GM12878 (cell line): ENCODE results near the gene OR7G3. TPM values are rescaled to one million over a fixed set of nuclear protein-coding genes. Genes with fewer than 3 reads are reported as not detected.

Experiments
- ATAC-seq: fragments of 200-7000 bp; cut with Tn5 transposase; 3 replicates; pipeline ENCODE4 v1.9.1; 2020; ENCODE audit warnings: mild to moderate bottlenecking, moderate library complexity
- BruUV-seq: library from RNA; stranded (reverse); fragments of 400-500 nt; replicated peaks from 2 replicates; lab custom pipeline; 2021; lab: Mats Ljungman, UMichigan
- CTCF ChIA-PET: fragments of 300-600 bp; sonication (Branson Sonifier 250); formaldehyde crosslinking; extraction: SDS; loops from one replicate; lab custom pipeline; 2021; ENCODE audit warnings: inconsistent platforms; lab: Yijun Ruan, JAX
- POLR2A ChIA-PET: fragments of 350-600 bp; formaldehyde crosslinking; extraction: SDS; loops from one replicate; lab custom pipeline; 2021; ENCODE audit warnings: inconsistent platforms; lab: Charles Lee
- RAD21 ChIA-PET: fragments of 300-600 bp; sonication (Branson Sonifier 250); formaldehyde crosslinking; loops from one replicate; lab custom pipeline; 2023; ENCODE audit warnings: antibody characterized with exemption; ENCODE audit not compliant: unreplicated experiment; lab: Charles Lee
- SMC1A ChIA-PET: fragments of 300-600 bp; sonication (Branson Sonifier 250); formaldehyde crosslinking; loops from one replicate; lab custom pipeline; 2023; ENCODE audit not compliant: unreplicated experiment, uncharacterized antibody; lab: Charles Lee
- DNase-seq: peaks from one replicate; pipeline ENCODE4 v3.0.0-alpha.2; 2011; ENCODE audit warnings: low read depth, low spot score
- FAIRE-seq: peaks from 3 replicates; lab custom pipeline; 2011; peaks lifted over from hg19 to GRCh38; lab: Jason Lieb, UNC
- H2AFZ ChIP-seq: 2 replicates; pipeline ENCODE4 v1.6.0; 2011; ENCODE audit warnings: low read depth, low read length, control low read depth; ENCODE audit not compliant: control insufficient read depth
- H3K27ac ChIP-seq: 2 replicates; pipeline ENCODE4 v1.5.1; 2011; ENCODE audit warnings: control low read depth; ENCODE audit not compliant: control insufficient read depth, insufficient read depth
- H3K27me3 ChIP-seq, 2 experiments: replicated peaks in 1 of 2; 2 replicates each; pipeline versions ENCODE4 v1.6.0 to v1.6.1; 2011; ENCODE audit warnings: low read length in 1 of 2; ENCODE audit not compliant: control insufficient read depth in 2 of 2, insufficient read depth in 2 of 2
- H3K36me3 ChIP-seq, 2 experiments: 2 replicates each; pipeline ENCODE4 v1.5.1; 2011; ENCODE audit warnings: low read length in 1 of 2; ENCODE audit not compliant: control insufficient read depth in 2 of 2, insufficient read depth in 2 of 2
- H3K4me1 ChIP-seq: 2 replicates; pipeline ENCODE4 v1.6.1; 2011; ENCODE audit warnings: mild to moderate bottlenecking, low read length, moderate library complexity, mixed read lengths; ENCODE audit not compliant: control insufficient read depth, insufficient read depth
- H3K4me2 ChIP-seq: 2 replicates; pipeline ENCODE4 v1.6.0; 2011; ENCODE audit warnings: control low read depth; ENCODE audit not compliant: control insufficient read depth, insufficient read depth
- H3K4me3 ChIP-seq: fragments of 200-600 bp; sonication (generic); 2 replicates; pipeline ENCODE4 v1.5.1; 2016
- H3K79me2 ChIP-seq: 2 replicates; pipeline ENCODE4 v1.6.0; 2011; ENCODE audit warnings: low read length; ENCODE audit not compliant: control insufficient read depth, insufficient read depth
- H3K9ac ChIP-seq: 2 replicates; pipeline ENCODE4 v1.8.0; 2011; ENCODE audit warnings: low read length, control low read depth, mixed read lengths; ENCODE audit not compliant: control insufficient read depth, insufficient read depth
- H3K9me3 ChIP-seq: replicated peaks from 3 replicates; pipeline ENCODE4 v1.5.1; 2011; ENCODE audit warnings: mild to moderate bottlenecking, low read length; ENCODE audit not compliant: control insufficient read depth, insufficient read depth
- H4K20me1 ChIP-seq: 2 replicates; pipeline ENCODE4 v1.6.0; 2011; ENCODE audit not compliant: control insufficient read depth, insufficient read depth
- EGR1 ChIP-seq, 2 experiments: IDR thresholded peaks; 1 replicate in 1 of 2; 2 replicates in 1 of 2; pipeline ENCODE4 v1.6.1; 2011 to 2012; ENCODE audit warnings: low read depth in 2 of 2, low read length in 2 of 2, borderline replicate concordance in 1 of 2, mild to moderate bottlenecking in 1 of 2, moderate library complexity in 1 of 2
- FOXM1 ChIP-seq: IDR thresholded peaks from 2 replicates; pipeline ENCODE4 v1.6.1; 2012; ENCODE audit warnings: low read depth, mild to moderate bottlenecking, inconsistent platforms, low read length, moderate library complexity
- GABPA ChIP-seq: IDR thresholded peaks from 2 replicates; pipeline ENCODE4 v1.6.1; 2014; ENCODE audit warnings: antibody characterized with exemption, low read depth, mild to moderate bottlenecking, inconsistent platforms
- GATAD2B ChIP-seq: fragments of 450-650 bp; conservative IDR thresholded peaks from 2 replicates; pipeline ENCODE4 v1.6.1; 2017; ENCODE audit warnings: low read depth, mild to moderate bottlenecking, moderate library complexity
- IRF4 ChIP-seq: IDR thresholded peaks from 2 replicates; pipeline ENCODE4 v1.6.1; 2011; ENCODE audit warnings: low read depth, low read length
- KAT2A ChIP-seq: conservative IDR thresholded peaks from 2 replicates; pipeline ENCODE4 v1.6.1; 2011; ENCODE audit warnings: low read depth, low read length; ENCODE audit not compliant: control insufficient read depth
- LARP7 ChIP-seq: fragments of 450-650 bp; IDR thresholded peaks from 2 replicates; pipeline ENCODE4 v1.6.1; 2017; ENCODE audit warnings: mild to moderate bottlenecking
- NFXL1 ChIP-seq: fragments of 450-650 bp; IDR thresholded peaks from 2 replicates; pipeline ENCODE4 v1.6.1; 2017; ENCODE audit warnings: antibody characterized with exemption, mild to moderate bottlenecking, borderline replicate concordance
- NR2C1 ChIP-seq: fragments of 450-650 bp; IDR thresholded peaks from 2 replicates; pipeline ENCODE4 v1.6.1; 2017; ENCODE audit warnings: antibody characterized with exemption, mild to moderate bottlenecking, moderate library complexity
- NRF1 ChIP-seq: conservative IDR thresholded peaks from 2 replicates; pipeline ENCODE4 v1.6.1; 2011; ENCODE audit warnings: mild to moderate bottlenecking, low read depth, low read length, improper control_type of control experiment
- POU2F2 ChIP-seq: IDR thresholded peaks from 3 replicates; pipeline ENCODE4 v1.6.1; 2011; ENCODE audit warnings: low read depth, mild to moderate bottlenecking, low read length, borderline replicate concordance
- RELA ChIP-seq: fragments of 450-650 bp; IDR thresholded peaks from 2 replicates; pipeline ENCODE4 v1.8.0; 2014; ENCODE audit warnings: borderline replicate concordance; ENCODE audit not compliant: partially characterized antibody
- SMARCA5 ChIP-seq: fragments of 450-650 bp; IDR thresholded peaks from 2 replicates; pipeline ENCODE4 v1.6.1; 2017; ENCODE audit warnings: mild to moderate bottlenecking
- WRNIP1 ChIP-seq: IDR thresholded peaks from 2 replicates; pipeline ENCODE4 v1.6.1; 2011; ENCODE audit warnings: low read depth, low read length, improper control_type of control experiment, borderline replicate concordance
- ZZZ3 ChIP-seq: IDR thresholded peaks from 2 replicates; pipeline ENCODE4 v1.6.1; 2011; ENCODE audit warnings: low read depth; ENCODE audit not compliant: control insufficient read depth, insufficient read length
- WGBS: methylation state at CpG from one replicate; pipeline ENCODE4 v1.1.6; 2016; ENCODE audit warnings: low lambda C conversion rate; ENCODE audit not compliant: insufficient replicate concordance, insufficient coverage; ENCODE audit errors: missing lambda C conversion rate; 5-methylcytosine and 5-hydroxymethylcytosine counted together
- in situ Hi-C: fragments of 300-500 bp; cut with MboI; formaldehyde crosslinking; loops from 9 replicates; pipeline ENCODE4 v1.14.3; 2018; ENCODE audit warnings: mixed read lengths
- intact Hi-C: fragments of 100-400 bp; cut with micrococcal nuclease; formaldehyde crosslinking; loops from one replicate; pipeline ENCODE4 v1.14.2; 2022; ENCODE audit not compliant: unreplicated experiment
- polyA plus RNA-seq, 11 experiments: library from polyadenylated mRNA; depleted of rRNA in 4 of 11; unstranded in 6 of 11; stranded (reverse) in 5 of 11; fragments of >200 nt; fragmentation: Nextera tagmentation in 4 of 11; fragmentation: Illumina TruSeq in 1 of 11; extraction: Ambion mirVana in 4 of 11; extraction: Trizol in 1 of 11; gene quantifications; 1 replicate in 1 of 11; 2 replicates in 10 of 11; pipeline versions ENCODE4 v1.2.1 to v1.2.3, GENCODE V29; 2011 to 2016; ENCODE audit warnings: inconsistent platforms in 2 of 11, missing spikeins in 2 of 11, low read depth in 1 of 11
- total RNA-seq, 4 experiments: library from RNA; depleted of rRNA in 3 of 4; stranded (reverse); fragments of >200 nt in 3 of 4; fragmentation: Illumina TruSeq in 1 of 4; extraction: Trizol in 1 of 4; gene quantifications; 2 replicates each; pipeline versions ENCODE4 v1.2.1 to v1.2.3, GENCODE V29; 2013 to 2021
- TF ChIP-seq, protein P1 (sequence below): fragments of 150-350 bp; IDR thresholded peaks from 2 replicates; pipeline ENCODE4 v1.6.1; 2014; ENCODE audit warnings: mild to moderate bottlenecking, low read depth, low read length
- TF ChIP-seq, protein P2 (sequence below): IDR thresholded peaks from 2 replicates; pipeline ENCODE4 v1.6.1; 2011; ENCODE audit warnings: low read depth, mild to moderate bottlenecking, low read length, moderate library complexity, borderline replicate concordance; ENCODE audit errors: extremely low read depth
- TF ChIP-seq, protein P3 (sequence below): fragments of 450-650 bp; IDR thresholded peaks from 2 replicates; pipeline ENCODE4 v1.6.1; 2016; ENCODE audit warnings: mild to moderate bottlenecking

OR7G3 gene
- total and polyA plus RNA-seq, 10 of the 15 experiments (the other 5 are each of a cell fraction or from before 2014, with no cell fraction given) = not detected

GRCh38 chr19:9150650-9151049 lies 23.9 kb upstream of the OR7G3 start:
- FAIRE-seq = no peak
- WGBS = 95% methylated on average over 5 of the region's 5 CpGs
- TF ChIP-seq FOXM1 = no peak
- TF ChIP-seq GATAD2B = no peak
- no peak for TF ChIP-seq POU2F2
- no peak for TF ChIP-seq NR2C1
- TF ChIP-seq IRF4 = no peak
- TF ChIP-seq GABPA = no peak
- TF ChIP-seq NRF1 = no peak
- TF ChIP-seq, protein P1, sequence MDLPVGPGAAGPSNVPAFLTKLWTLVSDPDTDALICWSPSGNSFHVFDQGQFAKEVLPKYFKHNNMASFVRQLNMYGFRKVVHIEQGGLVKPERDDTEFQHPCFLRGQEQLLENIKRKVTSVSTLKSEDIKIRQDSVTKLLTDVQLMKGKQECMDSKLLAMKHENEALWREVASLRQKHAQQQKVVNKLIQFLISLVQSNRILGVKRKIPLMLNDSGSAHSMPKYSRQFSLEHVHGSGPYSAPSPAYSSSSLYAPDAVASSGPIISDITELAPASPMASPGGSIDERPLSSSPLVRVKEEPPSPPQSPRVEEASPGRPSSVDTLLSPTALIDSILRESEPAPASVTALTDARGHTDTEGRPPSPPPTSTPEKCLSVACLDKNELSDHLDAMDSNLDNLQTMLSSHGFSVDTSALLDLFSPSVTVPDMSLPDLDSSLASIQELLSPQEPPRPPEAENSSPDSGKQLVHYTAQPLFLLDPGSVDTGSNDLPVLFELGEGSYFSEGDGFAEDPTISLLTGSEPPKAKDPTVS = no peak
- no peak for TF ChIP-seq KAT2A
- TF ChIP-seq ZZZ3 = no peak
- no peak for TF ChIP-seq SMARCA5
- TF ChIP-seq WRNIP1 = no peak
- TF ChIP-seq, protein P2, sequence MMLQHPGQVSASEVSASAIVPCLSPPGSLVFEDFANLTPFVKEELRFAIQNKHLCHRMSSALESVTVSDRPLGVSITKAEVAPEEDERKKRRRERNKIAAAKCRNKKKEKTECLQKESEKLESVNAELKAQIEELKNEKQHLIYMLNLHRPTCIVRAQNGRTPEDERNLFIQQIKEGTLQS = no peak
- TF ChIP-seq RELA = no peak
- no peak for TF ChIP-seq EGR1 (IDR thresholded peaks at IDR 0.05; ENCODE audit: borderline replicate concordance in 1 of 2, low read depth in 2 of 2, low read length in 2 of 2)
- TF ChIP-seq, protein P3, sequence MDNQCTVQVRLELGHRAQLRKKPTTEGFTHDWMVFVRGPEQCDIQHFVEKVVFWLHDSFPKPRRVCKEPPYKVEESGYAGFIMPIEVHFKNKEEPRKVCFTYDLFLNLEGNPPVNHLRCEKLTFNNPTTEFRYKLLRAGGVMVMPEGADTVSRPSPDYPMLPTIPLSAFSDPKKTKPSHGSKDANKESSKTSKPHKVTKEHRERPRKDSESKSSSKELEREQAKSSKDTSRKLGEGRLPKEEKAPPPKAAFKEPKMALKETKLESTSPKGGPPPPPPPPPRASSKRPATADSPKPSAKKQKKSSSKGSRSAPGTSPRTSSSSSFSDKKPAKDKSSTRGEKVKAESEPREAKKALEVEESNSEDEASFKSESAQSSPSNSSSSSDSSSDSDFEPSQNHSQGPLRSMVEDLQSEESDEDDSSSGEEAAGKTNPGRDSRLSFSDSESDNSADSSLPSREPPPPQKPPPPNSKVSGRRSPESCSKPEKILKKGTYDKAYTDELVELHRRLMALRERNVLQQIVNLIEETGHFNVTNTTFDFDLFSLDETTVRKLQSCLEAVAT = no peak
- no peak for TF ChIP-seq NFXL1
- no peak for TF ChIP-seq LARP7
- Histone ChIP-seq H4K20me1 (no peaks in the 10 kb centered on the region; the same call in 1 of the 2 replicates), H2AFZ (no peak overlapping the region), H3K4me2 (no peak overlapping the region), H3K4me3 (no peak overlapping the region), H3K4me1 (no peaks in the 10 kb centered on the region), H3K27ac (no peak overlapping the region), H3K9me3 (peaks cover 44% of the 10 kb centered on the region), H3K27me3 (no peaks in the 10 kb centered on the region), H3K79me2 (peaks cover 32% of the 10 kb centered on the region), H3K36me3 (peaks cover 12 to 28% of the 10 kb centered on the region in 2 experiments), H3K9ac (no peak overlapping the region)
- no TSS peak for BruUV-seq
- no peak for ATAC-seq
- RAD21 ChIA-PET = no interaction called here
- intact Hi-C loops (no loop called here), in situ Hi-C loops (no loop called here)
- CTCF ChIA-PET = no interaction called here
- POLR2A ChIA-PET = no interaction called here
- SMC1A ChIA-PET = no interaction called here
- DNase-seq = no peak
